ENCODE data around the gene CHST8. TPM values are rescaled to one million over a fixed set of nuclear protein-coding genes. Genes with fewer than 3 reads are reported as not detected.

CHST8 gene
- total RNA-seq, 2 experiments from 2014 or later = not detected

GRCh38 chr19:33676999-33677665, 55.4 kb downstream of the CHST8 start:
- no peak overlapping the region for H3K4me3 Mint-ChIP-seq

GRCh38 chr19:33677745-33678426, 56.1 kb downstream of the CHST8 start:
- Mint-ChIP-seq H3K27me3 (no peaks in the 10 kb centered on the region), H3K4me3 (no peak overlapping the region), H3K36me3 (ENCODE audit: low read depth) (no peaks in the 10 kb centered on the region), H3K4me1 (no peaks in the 10 kb centered on the region), H3K27ac (no peak overlapping the region), H3K9me3 (no peaks in the 10 kb centered on the region)
- ChIA-PET POLR2A (no interaction called here), CTCF (no interaction called here)
- DNase-seq = no peak

More at GRCh38 chr19:33676999-33677665, 55.4 kb downstream of the CHST8 start:
- ChIA-PET CTCF (interaction anchor here (0.6 kb wide), 1 partner anchor 593 kb away, joined by 3 read pairs; no protein-coding TSS in a partner anchor), POLR2A (no interaction called here)
- Mint-ChIP-seq H3K36me3 (ENCODE audit: low read depth) (no peaks in the 10 kb centered on the region), H3K4me1 (no peaks in the 10 kb centered on the region), H3K27ac (no peak overlapping the region), H3K27me3 (no peaks in the 10 kb centered on the region), H3K9me3 (no peaks in the 10 kb centered on the region)
- DNase-seq = no peak

- Mint-ChIP-seq H3K4me3 (no peak overlapping the region), H3K9me3 (no peaks in the 10 kb centered on the region), H3K27me3 (no peaks in the 10 kb centered on the region), H3K27ac (no peak overlapping the region), H3K4me1 (no peaks in the 10 kb centered on the region), H3K36me3 (ENCODE audit: low read depth) (no peaks in the 10 kb centered on the region)
- POLR2A ChIA-PET = no interaction called here
- no peak for DNase-seq
- CTCF ChIA-PET = interaction anchor here (1.3 kb wide), 1 partner anchor 156 kb away, joined by 3 read pairs; no protein-coding TSS in a partner anchor
Observed at GRCh38 chr19:33678796-33679585, 57.2 kb downstream of the CHST8 start.

- no peaks in the 10 kb centered on the region for H3K9me3 Mint-ChIP-seq
- H3K36me3 Mint-ChIP-seq (ENCODE audit: low read depth) = no peaks in the 10 kb centered on the region
- H3K4me3 Mint-ChIP-seq = no peak overlapping the region
- no peak for DNase-seq
- CTCF ChIA-PET = interaction anchor here (1.3 kb wide), 1 partner anchor 157 kb away, joined by 3 read pairs; no protein-coding TSS in a partner anchor
- no peaks in the 10 kb centered on the region for H3K4me1 Mint-ChIP-seq
- POLR2A ChIA-PET = no interaction called here
- peaks cover 3% of the 10 kb centered on the region for H3K27me3 Mint-ChIP-seq
- H3K27ac Mint-ChIP-seq = no peak overlapping the region
Observed at GRCh38 chr19:33679696-33680095, 57.9 kb downstream of the CHST8 start.

- H3K4me1 Mint-ChIP-seq = no peaks in the 10 kb centered on the region
- POLR2A ChIA-PET = no interaction called here
- no peaks in the 10 kb centered on the region for H3K9me3 Mint-ChIP-seq
- DNase-seq = no peak
- H3K27me3 Mint-ChIP-seq = peaks cover 5% of the 10 kb centered on the region
- CTCF ChIA-PET = no interaction called here
- H3K36me3 Mint-ChIP-seq (ENCODE audit: low read depth) = no peaks in the 10 kb centered on the region
- no peak overlapping the region for H3K4me3 Mint-ChIP-seq
- no peak overlapping the region for H3K27ac Mint-ChIP-seq
Observed at GRCh38 chr19:33681081-33681680, 59.4 kb downstream of the CHST8 start.

- ChIA-PET POLR2A (no interaction called here), CTCF (no interaction called here)
- Mint-ChIP-seq H3K4me1 (no peaks in the 10 kb centered on the region), H3K9me3 (no peaks in the 10 kb centered on the region), H3K4me3 (no peak overlapping the region), H3K27ac (no peak overlapping the region), H3K36me3 (ENCODE audit: low read depth) (no peaks in the 10 kb centered on the region), H3K27me3 (peaks cover 5% of the 10 kb centered on the region)
- DNase-seq = peak; percentile 8
Observed at GRCh38 chr19:33683881-33684537, 62.3 kb downstream of the CHST8 start.

- H3K9me3 Mint-ChIP-seq = no peaks in the 10 kb centered on the region
- no peaks in the 10 kb centered on the region for H3K36me3 Mint-ChIP-seq (ENCODE audit: low read depth)
- peaks cover 5% of the 10 kb centered on the region for H3K27me3 Mint-ChIP-seq
- POLR2A ChIA-PET = no interaction called here
- no peak overlapping the region for H3K4me3 Mint-ChIP-seq
- H3K4me1 Mint-ChIP-seq = no peaks in the 10 kb centered on the region
- H3K27ac Mint-ChIP-seq = no peak overlapping the region
- DNase-seq = no peak
- CTCF ChIA-PET = no interaction called here
Observed at GRCh38 chr19:33684538-33685232, 62.9 kb downstream of the CHST8 start.

GRCh38 chr19:33685541-33685940, 63.8 kb downstream of the CHST8 start:
- no peaks in the 10 kb centered on the region for H3K4me1 Mint-ChIP-seq
- ChIA-PET POLR2A (no interaction called here), CTCF (no interaction called here)
- no peak overlapping the region for H3K4me3 Mint-ChIP-seq
- H3K36me3 Mint-ChIP-seq (ENCODE audit: low read depth) = no peaks in the 10 kb centered on the region
- peaks cover 5% of the 10 kb centered on the region for H3K27me3 Mint-ChIP-seq
- H3K9me3 Mint-ChIP-seq = no peaks in the 10 kb centered on the region
- H3K27ac Mint-ChIP-seq = no peak overlapping the region
- DNase-seq = no peak

- no peak overlapping the region for H3K27ac Mint-ChIP-seq
- no peaks in the 10 kb centered on the region for H3K36me3 Mint-ChIP-seq (ENCODE audit: low read depth)
- no peaks in the 10 kb centered on the region for H3K9me3 Mint-ChIP-seq
- DNase-seq = no peak
- no peaks in the 10 kb centered on the region for H3K4me1 Mint-ChIP-seq
- POLR2A ChIA-PET = no interaction called here
- CTCF ChIA-PET = no interaction called here
- H3K27me3 Mint-ChIP-seq = peaks cover 5% of the 10 kb centered on the region
- no peak overlapping the region for H3K4me3 Mint-ChIP-seq
Observed at GRCh38 chr19:33686262-33686661, 64.5 kb downstream of the CHST8 start.

- Mint-ChIP-seq H3K27me3 (peaks cover 5% of the 10 kb centered on the region), H3K36me3 (ENCODE audit: low read depth) (no peaks in the 10 kb centered on the region), H3K4me3 (no peak overlapping the region), H3K27ac (no peak overlapping the region), H3K9me3 (no peaks in the 10 kb centered on the region), H3K4me1 (no peaks in the 10 kb centered on the region)
- DNase-seq = no peak
- ChIA-PET CTCF (no interaction called here), POLR2A (no interaction called here)
Observed at GRCh38 chr19:33686687-33687480, 65.1 kb downstream of the CHST8 start.

GRCh38 chr19:33687481-33688170, 65.9 kb downstream of the CHST8 start:
- ChIA-PET POLR2A (no interaction called here), CTCF (no interaction called here)
- no peaks in the 10 kb centered on the region for H3K9me3 Mint-ChIP-seq
- H3K27ac Mint-ChIP-seq = no peak overlapping the region
- H3K4me1 Mint-ChIP-seq = no peaks in the 10 kb centered on the region
- peaks cover 5% of the 10 kb centered on the region for H3K27me3 Mint-ChIP-seq
- DNase-seq = no peak
- no peaks in the 10 kb centered on the region for H3K36me3 Mint-ChIP-seq (ENCODE audit: low read depth)
- H3K4me3 Mint-ChIP-seq = no peak overlapping the region
